HG02588 (cell line): ENCODE results near the gene TMEM145.
"Not testable (repeated sequence)": the region's sequence is repeated elsewhere in the genome, so short reads cannot be mapped to it uniquely, and the experiment has no call there.

Experiments used
- ATAC-seq: cut with Tn5 transposase; IDR thresholded peaks from one replicate; pipeline ENCODE4 v1.9.1; 2021; ENCODE audit warnings: mild to moderate bottlenecking, moderate library complexity; ENCODE audit not compliant: unreplicated experiment

The TMEM145 gene

GRCh38 chr19:42313840-42314755 is 989 bp downstream of the TMEM145 start:
- ATAC-seq, result no peak

- ATAC-seq, result no peak
These were observed 1.9 kb downstream of the TMEM145 start for GRCh38 chr19:42315024-42315423.

GRCh38 chr19:42316223-42317211 is 3.4 kb downstream of the TMEM145 start:
- ATAC-seq, result no peak

GRCh38 chr19:42317535-42317934 is 4.4 kb downstream of the TMEM145 start:
- ATAC-seq, result no peak

GRCh38 chr19:42322305-42322704 is 9.2 kb downstream of the TMEM145 start:
- no peak for ATAC-seq

GRCh38 chr19:42323473-42323851 is 10.4 kb downstream of the TMEM145 start:
- ATAC-seq, result no peak

GRCh38 chr19:42323852-42324654 is 10.9 kb downstream of the TMEM145 start:
- ATAC-seq, result no peak

- no peak for ATAC-seq
These were observed 11.7 kb downstream of the TMEM145 start for GRCh38 chr19:42324655-42325307.

- ATAC-seq, result peak; percentile 88
These were observed 12.3 kb downstream of the TMEM145 start, which contains the start of gene MEGF8 for GRCh38 chr19:42325308-42325895. TSS of gene MEGF8 (plus strand) at chr19:42325635. CDS start at chr19:42326244, 609 bp downstream.

- ATAC-seq, result peak; percentile 15
These were observed 13.0 kb downstream of the TMEM145 start for GRCh38 chr19:42325896-42326771.

- no peak for ATAC-seq
These were observed 13.9 kb downstream of the TMEM145 start for GRCh38 chr19:42326969-42327368.

- ATAC-seq, result no peak
These were observed 14.3 kb downstream of the TMEM145 start for GRCh38 chr19:42327381-42327780.

- ATAC-seq, result no peak
These were observed 15.0 kb downstream of the TMEM145 start for GRCh38 chr19:42328106-42328505.

- ATAC-seq, result no peak
These were observed 15.7 kb downstream of the TMEM145 start for GRCh38 chr19:42328854-42329253.

GRCh38 chr19:42330241-42330711 is 17.2 kb downstream of the TMEM145 start:
- no peak for ATAC-seq

- ATAC-seq, result not testable (repeated sequence)
These were observed 18.2 kb downstream of the TMEM145 start for GRCh38 chr19:42331333-42331732.

GRCh38 chr19:42332059-42332458 is 18.9 kb downstream of the TMEM145 start:
- ATAC-seq, result no peak

- no peak for ATAC-seq
These were observed 19.9 kb downstream of the TMEM145 start for GRCh38 chr19:42333018-42333417.
